ENCODE data around the gene MTHFD1L.

DNA sequence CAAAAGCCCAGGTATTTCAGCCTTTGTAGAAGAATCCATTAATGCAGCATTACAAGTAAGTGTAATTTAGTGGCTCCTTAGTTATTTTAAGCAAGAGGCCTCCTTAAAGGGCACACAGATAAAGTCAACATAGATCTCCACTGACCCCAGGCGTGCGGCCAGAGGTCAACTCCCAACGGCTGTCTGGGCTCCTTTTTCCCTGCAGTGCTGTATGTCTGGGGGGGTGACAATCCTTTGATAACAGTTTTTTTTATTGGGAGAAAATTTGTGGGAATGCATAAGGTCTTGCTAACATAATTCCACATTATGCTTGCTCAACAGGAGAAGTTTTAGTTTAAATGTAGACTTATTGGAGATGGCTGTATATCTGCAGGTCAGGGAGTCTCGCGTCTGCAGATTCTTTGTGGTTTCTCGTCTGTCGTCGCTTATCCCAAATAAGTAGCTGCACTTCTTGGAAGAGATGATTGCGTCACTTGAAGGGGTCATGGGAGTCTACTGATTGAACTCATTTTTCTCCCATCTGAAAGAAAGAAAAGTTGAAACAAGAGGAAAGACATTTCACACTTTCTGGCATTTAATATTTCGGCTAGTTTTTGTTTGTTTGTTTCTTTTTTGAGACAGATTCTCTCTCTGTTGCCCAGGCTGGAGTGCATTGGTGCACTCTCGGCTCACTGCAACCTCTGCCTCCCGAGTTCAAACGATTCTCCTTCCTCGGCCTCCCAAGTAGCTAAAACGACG is 222.5 kb downstream of the MTHFD1L start:
- TF ChIP-seq, protein P1, sequence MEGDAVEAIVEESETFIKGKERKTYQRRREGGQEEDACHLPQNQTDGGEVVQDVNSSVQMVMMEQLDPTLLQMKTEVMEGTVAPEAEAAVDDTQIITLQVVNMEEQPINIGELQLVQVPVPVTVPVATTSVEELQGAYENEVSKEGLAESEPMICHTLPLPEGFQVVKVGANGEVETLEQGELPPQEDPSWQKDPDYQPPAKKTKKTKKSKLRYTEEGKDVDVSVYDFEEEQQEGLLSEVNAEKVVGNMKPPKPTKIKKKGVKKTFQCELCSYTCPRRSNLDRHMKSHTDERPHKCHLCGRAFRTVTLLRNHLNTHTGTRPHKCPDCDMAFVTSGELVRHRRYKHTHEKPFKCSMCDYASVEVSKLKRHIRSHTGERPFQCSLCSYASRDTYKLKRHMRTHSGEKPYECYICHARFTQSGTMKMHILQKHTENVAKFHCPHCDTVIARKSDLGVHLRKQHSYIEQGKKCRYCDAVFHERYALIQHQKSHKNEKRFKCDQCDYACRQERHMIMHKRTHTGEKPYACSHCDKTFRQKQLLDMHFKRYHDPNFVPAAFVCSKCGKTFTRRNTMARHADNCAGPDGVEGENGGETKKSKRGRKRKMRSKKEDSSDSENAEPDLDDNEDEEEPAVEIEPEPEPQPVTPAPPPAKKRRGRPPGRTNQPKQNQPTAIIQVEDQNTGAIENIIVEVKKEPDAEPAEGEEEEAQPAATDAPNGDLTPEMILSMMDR (IDR thresholded peaks at IDR 0.05; ENCODE audit: low read depth, low read length, poor library complexity, severe bottlenecking) = no peak
- TF ChIP-seq EZH2phosphoT487 (IDR thresholded peaks at IDR 0.05; ENCODE audit: borderline replicate concordance, low read length) = no peak

All from DOHH2 (cell line).